Activated CD4-positive, alpha-beta memory T cell treated with anti-CD3 and anti-CD28 coated beads for 36 hours (primary cell): ENCODE data around the gene FCAMR. TPM values are rescaled to one million over a fixed set of nuclear protein-coding genes. Genes with fewer than 3 reads are reported as not detected.
"Not testable (repeated sequence)": the region's sequence is repeated elsewhere in the genome, so short reads cannot be mapped to it uniquely, and the experiment has no call there.

Source experiments
- CTCF ChIA-PET: fragments of 350-600 bp; sonication (Branson Sonifier 250); formaldehyde crosslinking; loops from one replicate; lab custom pipeline; 2021; ENCODE audit warnings: antibody characterized with exemption, inconsistent platforms; lab: Charles Lee
- POLR2A ChIA-PET: fragments of 350-600 bp; sonication (Branson Sonifier 250); formaldehyde crosslinking; loops from one replicate; lab custom pipeline; 2021; ENCODE audit warnings: antibody characterized with exemption; lab: Charles Lee
- DNase-seq: peaks from one replicate; pipeline ENCODE4 v3.0.0-alpha.2; 2020
- H3K27ac Mint-ChIP-seq: one replicate; pipeline ENCODE4 v1.8.0; 2021; ENCODE audit warnings: mixed read lengths
- H3K27me3 Mint-ChIP-seq: one replicate; pipeline ENCODE4 v1.8.0; 2021; ENCODE audit warnings: mixed read lengths
- H3K36me3 Mint-ChIP-seq: one replicate; pipeline ENCODE4 v1.8.0; 2021; ENCODE audit warnings: mixed read lengths
- H3K4me1 Mint-ChIP-seq: one replicate; pipeline ENCODE4 v1.8.0; 2021; ENCODE audit warnings: low read depth, mixed read lengths
- H3K4me3 Mint-ChIP-seq: one replicate; pipeline ENCODE4 v1.8.0; 2021; ENCODE audit warnings: mild to moderate bottlenecking, mixed read lengths
- H3K9me3 Mint-ChIP-seq: one replicate; pipeline ENCODE4 v1.8.0; 2021; ENCODE audit warnings: mixed read lengths
- intact Hi-C: fragments of 100-400 bp; cut with micrococcal nuclease; formaldehyde crosslinking; loops from one replicate; pipeline ENCODE4 v1.15.1; 2023
- total RNA-seq, 2 experiments: library from RNA; stranded (reverse); gene quantifications; one replicate each; pipeline ENCODE4 v1.2.3, GENCODE V29; 2021

Gene FCAMR
- total RNA-seq, 2 experiments from 2014 or later: not detected

GRCh38 chr1:206929524-206929923, 40.7 kb downstream of the FCAMR start:
- H3K27ac Mint-ChIP-seq: peak overlapping the region; percentile 93
- intact Hi-C loops: loop anchor here (10.0 kb wide), 2 partner anchors 455 to 895 kb away; partner anchors contain the start of gene IKBKE
- CTCF ChIA-PET: interaction anchor here (0.6 to 8.7 kb wide), 3 partner anchors 12 to 493 kb away, joined by 3 to 201 read pairs (median 3); partner anchors contain the start of gene FCMR
- no peaks in the 10 kb centered on the region for H3K9me3 Mint-ChIP-seq
- H3K4me1 Mint-ChIP-seq: peaks cover 44% of the 10 kb centered on the region
- POLR2A ChIA-PET: no interaction called here
- peak; percentile 9 for DNase-seq
- H3K4me3 Mint-ChIP-seq: no peak overlapping the region
- no peaks in the 10 kb centered on the region for H3K27me3 Mint-ChIP-seq
- H3K36me3 Mint-ChIP-seq: no peaks in the 10 kb centered on the region

DNA sequence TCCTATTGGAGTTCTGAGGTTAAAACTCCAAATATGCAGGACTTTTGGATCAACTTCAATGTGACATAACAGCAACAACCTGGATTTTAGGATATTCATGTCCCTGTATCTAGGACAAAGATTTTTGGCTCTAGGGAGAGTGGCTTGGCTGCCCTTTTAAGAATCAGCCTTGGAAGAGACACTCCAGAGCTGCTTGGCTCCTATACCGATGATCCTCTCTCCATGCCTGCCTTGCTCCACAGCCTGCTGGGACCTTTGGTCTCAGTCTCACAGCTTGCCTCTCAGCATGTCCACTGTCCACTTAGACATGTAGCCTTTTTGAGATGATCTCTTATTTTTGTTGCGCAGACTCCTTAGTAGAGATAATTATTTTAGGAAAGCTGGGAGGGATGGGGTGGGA, 44.0 kb downstream of the FCAMR start:
- intact Hi-C loops: loop anchor here (10.0 kb wide), 2 partner anchors 451 to 899 kb away; partner anchors contain the start of gene IKBKE
- no peak for DNase-seq
- no peaks in the 10 kb centered on the region for H3K9me3 Mint-ChIP-seq

GRCh38 chr1:206925106-206925736, 45.0 kb downstream of the FCAMR start:
- intact Hi-C loops: loop anchor here (10.0 kb wide), 2 partner anchors 450 to 900 kb away; partner anchors contain the start of gene IKBKE
- H3K27me3 Mint-ChIP-seq: no peaks in the 10 kb centered on the region
- peaks cover 8% of the 10 kb centered on the region for H3K36me3 Mint-ChIP-seq
- H3K4me3 Mint-ChIP-seq: no peak overlapping the region
- POLR2A ChIA-PET: interaction anchor here (0.6 to 1.1 kb wide), 4 partner anchors 9 to 177 kb away, joined by 3 to 4 read pairs (median 4); no protein-coding TSS in a partner anchor
- H3K9me3 Mint-ChIP-seq: no peaks in the 10 kb centered on the region
- CTCF ChIA-PET: interaction anchor here (0.7 to 4.8 kb wide), 12 partner anchors 8 to 199 kb away, joined by 3 to 41 read pairs (median 5); no protein-coding TSS in a partner anchor
- peak; percentile 82 for DNase-seq
- no peak overlapping the region for H3K27ac Mint-ChIP-seq
- peaks cover 33% of the 10 kb centered on the region for H3K4me1 Mint-ChIP-seq

More for the DNA sequence above, 44.0 kb downstream of the FCAMR start:
- no peaks in the 10 kb centered on the region for H3K36me3 Mint-ChIP-seq
- peaks cover 36% of the 10 kb centered on the region for H3K4me1 Mint-ChIP-seq
- CTCF ChIA-PET: interaction anchor here (0.6 to 4.8 kb wide), 9 partner anchors 10 to 201 kb away, joined by 3 to 41 read pairs (median 4); no protein-coding TSS in a partner anchor
- H3K27me3 Mint-ChIP-seq: no peaks in the 10 kb centered on the region
- H3K4me3 Mint-ChIP-seq: no peak overlapping the region
- POLR2A ChIA-PET: no interaction called here
- H3K27ac Mint-ChIP-seq: peak overlapping the region; percentile 43

GRCh38 chr1:206924592-206925105, 45.6 kb downstream of the FCAMR start:
- ChIA-PET POLR2A (interaction anchor here (1.0 to 1.1 kb wide), 3 partner anchors 8 to 176 kb away, joined by 3 to 4 read pairs (median 4); no protein-coding TSS in a partner anchor), CTCF (interaction anchor here (0.7 to 4.8 kb wide), 11 partner anchors 9 to 198 kb away, joined by 3 to 41 read pairs (median 6); no protein-coding TSS in a partner anchor)
- intact Hi-C loops: loop anchor here (5.0 to 10.0 kb wide), 3 partner anchors 128 to 900 kb away; partner anchors contain the start of genes IKBKE, PFKFB2 and YOD1
- Mint-ChIP-seq H3K4me1 (peaks cover 30% of the 10 kb centered on the region), H3K27me3 (no peaks in the 10 kb centered on the region), H3K9me3 (no peaks in the 10 kb centered on the region), H3K27ac (no peak overlapping the region), H3K4me3 (no peak overlapping the region), H3K36me3 (peaks cover 11% of the 10 kb centered on the region)
- DNase-seq: peak; percentile 64

DNA sequence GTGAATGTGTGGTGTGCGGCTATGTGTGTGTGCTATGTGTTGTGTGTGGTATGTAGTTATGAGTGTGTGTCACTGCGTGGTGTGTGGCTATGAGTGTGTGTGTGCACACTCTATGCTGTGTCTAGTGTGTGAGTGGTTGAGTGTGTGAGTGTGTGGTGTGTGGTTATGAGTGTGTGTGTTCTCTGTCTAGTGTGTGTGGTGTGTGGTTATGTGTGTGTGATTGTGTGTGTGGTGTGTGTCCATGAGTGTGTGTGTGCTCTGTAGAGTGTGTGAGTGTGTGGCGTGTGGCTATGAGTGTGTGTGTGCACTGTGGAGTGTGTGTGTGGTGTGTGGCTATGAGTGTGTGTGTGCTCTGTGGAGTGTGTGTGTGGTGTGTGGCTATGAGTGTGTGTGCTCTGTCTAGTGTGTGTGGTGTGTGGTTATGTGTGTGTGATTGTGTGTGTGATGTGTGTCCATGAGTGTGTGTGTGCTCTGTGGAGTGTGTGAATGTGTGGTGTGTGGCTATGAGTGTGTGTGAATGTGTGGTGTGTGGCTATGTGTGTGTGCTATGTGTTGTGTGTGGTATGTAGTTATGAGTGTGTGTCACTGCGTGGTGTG, 46.2 kb downstream of the FCAMR start:
- intact Hi-C loops: loop anchor here (2.0 to 10.0 kb wide), 4 partner anchors 128 to 901 kb away; partner anchors contain the start of genes IKBKE, PFKFB2 and YOD1
- H3K27me3 Mint-ChIP-seq, DNase-seq, POLR2A ChIA-PET, H3K9me3 Mint-ChIP-seq, H3K4me3 Mint-ChIP-seq, H3K27ac Mint-ChIP-seq: not testable (repeated sequence)
- Mint-ChIP-seq H3K36me3 (peaks cover 12% of the 10 kb centered on the region), H3K4me1 (peaks cover 28% of the 10 kb centered on the region)
- CTCF ChIA-PET: interaction anchor here (1.3 to 6.0 kb wide), 6 partner anchors 10 to 198 kb away, joined by 6 to 71 read pairs (median 30); no protein-coding TSS in a partner anchor

DNA sequence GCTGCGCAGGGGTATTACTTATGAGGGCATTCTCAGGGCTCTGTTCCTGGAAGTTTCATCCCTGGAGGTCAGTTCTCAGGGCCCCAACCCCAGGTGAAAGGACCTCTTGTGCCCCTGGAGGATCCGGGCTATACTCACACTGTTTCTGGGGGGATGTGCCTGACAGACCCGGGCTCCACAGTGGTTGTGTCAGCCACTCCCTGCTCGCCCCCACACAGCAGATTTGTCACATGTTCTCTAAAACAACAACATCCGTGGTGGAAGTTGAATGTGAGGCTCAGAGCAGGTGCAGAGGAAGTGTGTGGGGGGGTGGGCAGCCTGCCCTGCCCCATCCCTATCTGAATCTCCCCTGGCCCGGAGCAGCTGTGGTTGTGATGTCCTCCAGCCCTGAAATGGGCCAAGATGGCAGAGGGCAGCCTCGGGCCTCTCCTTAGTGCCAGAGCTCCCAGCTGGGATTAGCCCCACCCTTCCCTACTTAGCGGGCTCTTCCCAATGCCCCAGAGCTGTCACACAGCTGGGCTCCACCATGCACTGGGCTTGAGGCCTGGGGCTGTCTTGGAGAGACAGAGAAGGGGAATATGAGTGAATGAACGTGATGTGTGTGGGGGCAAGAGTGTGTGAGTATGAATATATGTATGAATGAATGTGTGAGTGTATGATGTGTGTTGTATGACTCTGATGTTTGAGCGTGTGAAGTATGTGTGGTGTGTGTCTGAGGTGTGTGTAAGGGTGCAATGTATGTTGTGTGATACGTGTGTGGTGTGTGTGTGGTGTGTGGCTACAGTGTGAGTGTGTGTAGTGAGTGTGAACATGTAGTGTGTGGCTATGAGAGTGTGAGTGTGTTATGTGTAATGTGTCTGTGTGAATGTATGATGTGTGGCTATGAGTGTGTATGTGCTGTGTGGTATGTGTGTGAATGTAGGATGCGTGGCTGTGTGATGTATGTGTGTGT, 47.0 kb downstream of the FCAMR start:
- ChIA-PET POLR2A (interaction anchor here (2.3 kb wide), 1 partner anchor 17 kb away, joined by 8 read pairs; no protein-coding TSS in a partner anchor), CTCF (interaction anchor here (0.6 to 12.9 kb wide), 9 partner anchors 10 to 189 kb away, joined by 3 to 201 read pairs (median 22); partner anchors contain the start of gene IL20)
- Mint-ChIP-seq H3K4me1 (peaks cover 33% of the 10 kb centered on the region), H3K4me3 (no peak overlapping the region), H3K27me3 (no peaks in the 10 kb centered on the region), H3K9me3 (no peaks in the 10 kb centered on the region), H3K36me3 (peaks cover 13% of the 10 kb centered on the region), H3K27ac (no peak overlapping the region)
- intact Hi-C loops: loop anchor here (2.0 to 10.0 kb wide), 4 partner anchors 129 to 902 kb away; partner anchors contain the start of genes IKBKE, PFKFB2 and YOD1
- peak; percentile 85 for DNase-seq

DNA sequence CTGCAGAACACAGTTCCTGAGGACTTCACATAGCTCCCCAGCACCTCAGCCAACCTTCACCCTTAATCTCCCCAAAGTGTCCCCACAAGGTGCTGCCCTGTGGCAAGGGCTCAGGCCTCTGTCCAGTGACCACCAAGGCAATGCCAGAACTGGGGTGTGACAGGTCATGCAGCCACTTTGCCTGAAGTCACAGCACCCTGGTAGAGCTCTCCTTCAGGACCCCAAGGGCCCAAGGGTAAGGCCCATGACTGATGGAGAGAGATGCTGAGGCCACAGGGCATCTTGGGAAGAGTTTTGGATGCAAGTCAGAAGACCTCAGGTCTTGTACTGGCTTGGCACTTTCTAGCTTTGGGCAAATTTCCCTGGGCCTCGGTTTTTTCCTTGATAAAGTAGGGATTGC, 47.7 kb downstream of the FCAMR start:
- Mint-ChIP-seq H3K27ac (no peak overlapping the region), H3K4me1 (peaks cover 33% of the 10 kb centered on the region), H3K4me3 (no peak overlapping the region), H3K36me3 (peaks cover 17% of the 10 kb centered on the region), H3K9me3 (no peaks in the 10 kb centered on the region), H3K27me3 (no peaks in the 10 kb centered on the region)
- DNase-seq: no peak
- CTCF ChIA-PET: interaction anchor here (0.6 to 12.9 kb wide), 15 partner anchors 10 to 577 kb away, joined by 3 to 201 read pairs (median 13); partner anchors contain the start of gene IL20
- intact Hi-C loops: loop anchor here (1.0 to 10.0 kb wide), 5 partner anchors 17 to 902 kb away; partner anchors contain the start of genes IKBKE, PFKFB2 and YOD1
- POLR2A ChIA-PET: interaction anchor here (1.1 to 2.3 kb wide), 3 partner anchors 13 to 287 kb away, joined by 3 to 8 read pairs (median 5); partner anchors contain the start of gene DYRK3

GRCh38 chr1:206921772-206922265, 48.4 kb downstream of the FCAMR start, which contains the start of gene FCMR:
TSS of gene FCMR (minus strand) at chr1:206921941. CDS start at chr1:206921854, 87 bp downstream.
- Mint-ChIP-seq H3K27ac (no peak within 1 kb of the TSS), H3K4me1 (peaks cover 35% of the 10 kb centered on the region), H3K4me3 (no peak within 1 kb of the TSS), H3K36me3 (peaks cover 17% of the 10 kb centered on the region), H3K27me3 (no peaks in the 10 kb centered on the region), H3K9me3 (no peaks in the 10 kb centered on the region)
- CTCF ChIA-PET: interaction anchor here (0.6 to 12.9 kb wide), 16 partner anchors 9 to 578 kb away, joined by 3 to 201 read pairs (median 10); partner anchors contain the start of gene IL20
- POLR2A ChIA-PET: interaction anchor here (1.0 to 2.3 kb wide), 5 partner anchors 9 to 441 kb away, joined by 3 to 8 read pairs (median 5); partner anchors contain the start of gene DYRK3
- DNase-seq: peak; percentile 63
- intact Hi-C loops: loop anchor here (1.0 to 10.0 kb wide), 5 partner anchors 17 to 903 kb away; partner anchors contain the start of genes IKBKE, PFKFB2 and YOD1

GRCh38 chr1:206918076-206918475, 52.2 kb downstream of the FCAMR start:
- peaks cover 26% of the 10 kb centered on the region for H3K36me3 Mint-ChIP-seq
- no peaks in the 10 kb centered on the region for H3K9me3 Mint-ChIP-seq
- peak overlapping the region; percentile 59 for H3K4me3 Mint-ChIP-seq
- POLR2A ChIA-PET: interaction anchor here (0.6 to 1.4 kb wide), 3 partner anchors 12 to 21 kb away, joined by 3 to 4 read pairs (median 3); partner anchors contain the start of gene IL24
- H3K27ac Mint-ChIP-seq: peak overlapping the region; percentile 74
- DNase-seq: no peak
- H3K4me1 Mint-ChIP-seq: peaks cover 68% of the 10 kb centered on the region
- CTCF ChIA-PET: interaction anchor here (0.8 to 12.9 kb wide), 11 partner anchors 9 to 193 kb away, joined by 3 to 201 read pairs (median 27); partner anchors contain the start of gene IL20
- H3K27me3 Mint-ChIP-seq: no peaks in the 10 kb centered on the region
- intact Hi-C loops: no loop called here
